ENCODE measurements around the gene PAX5.

Gene PAX5

DNA sequence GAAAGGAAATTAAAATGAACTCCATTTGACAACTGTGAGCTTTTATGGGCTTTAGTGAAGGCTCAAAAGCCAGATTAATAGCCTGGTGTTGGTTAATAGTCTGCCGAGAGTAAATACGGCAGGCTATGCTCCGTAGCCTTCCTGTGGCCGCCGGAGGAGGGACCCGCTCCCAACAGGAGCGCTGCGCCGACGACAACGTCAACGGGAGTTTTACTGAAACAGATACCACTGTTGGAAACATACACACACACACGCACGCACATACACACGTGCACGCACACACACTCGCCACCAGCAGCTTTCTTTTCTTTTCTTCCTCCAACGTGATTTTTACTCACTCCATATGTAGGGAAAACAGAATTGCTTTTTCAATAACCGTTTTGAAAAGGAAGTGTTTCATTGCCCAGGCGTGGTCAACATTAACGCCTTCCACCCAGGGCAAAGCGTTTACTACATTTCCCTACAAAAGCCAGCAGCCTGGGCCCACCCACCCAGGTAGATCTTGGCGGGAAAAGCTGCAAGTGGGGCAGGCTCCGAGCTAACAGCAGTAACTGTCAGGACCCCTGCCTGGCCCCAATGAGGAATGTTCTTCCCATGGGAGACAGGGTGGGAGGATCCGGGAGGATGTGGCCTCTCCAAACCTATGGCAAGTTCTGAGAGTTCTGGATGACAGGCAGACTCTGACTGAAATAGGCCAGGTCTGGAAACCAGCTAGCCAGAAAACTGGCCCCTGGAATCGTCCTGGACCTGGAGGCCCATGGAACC lies 72.3 kb downstream of the PAX5 start:
- no peak for DNase-seq (ENCODE audit: low spot score)

DNA sequence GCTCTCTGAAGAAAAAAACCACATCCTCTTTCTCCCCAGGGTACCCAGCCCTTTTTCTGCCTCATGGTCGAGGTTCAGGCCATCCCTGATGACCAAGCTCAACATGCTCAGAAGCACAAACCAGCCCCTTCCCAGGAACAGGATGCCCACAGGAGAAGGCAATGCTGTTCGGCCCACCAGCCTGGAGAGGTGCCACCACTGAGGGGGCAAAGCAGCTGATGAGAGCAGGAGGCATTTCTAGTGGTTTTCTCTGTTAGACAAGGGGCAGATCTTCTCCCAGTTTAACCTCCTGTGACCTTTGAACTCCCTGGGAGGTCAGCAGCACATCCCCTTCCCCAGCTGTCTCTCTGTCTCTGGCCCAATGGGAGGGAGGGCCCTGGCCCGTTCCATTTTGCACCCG lies 73.0 kb downstream of the PAX5 start:
- no peak for DNase-seq (ENCODE audit: low spot score)

DNA sequence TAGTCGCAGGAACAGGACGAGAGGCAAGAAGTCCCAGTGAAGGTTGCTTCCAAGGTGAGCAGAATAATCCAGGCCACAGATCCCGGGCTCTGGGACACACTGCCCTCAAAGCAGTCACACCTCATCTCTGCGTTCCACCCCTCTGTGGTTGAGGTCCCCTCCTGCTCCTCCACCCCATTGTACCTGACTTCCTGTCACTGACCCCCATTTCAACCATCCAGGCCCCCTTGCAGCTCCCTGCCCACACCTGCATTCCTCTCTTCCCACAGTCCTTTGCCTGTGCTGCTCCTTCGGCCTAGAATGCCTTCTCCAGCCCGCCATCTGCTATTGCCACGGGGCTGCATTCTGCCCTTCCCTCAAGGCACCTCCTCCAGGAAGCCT lies 73.5 kb downstream of the PAX5 start:
- no peak for DNase-seq (ENCODE audit: low spot score)

DNA sequence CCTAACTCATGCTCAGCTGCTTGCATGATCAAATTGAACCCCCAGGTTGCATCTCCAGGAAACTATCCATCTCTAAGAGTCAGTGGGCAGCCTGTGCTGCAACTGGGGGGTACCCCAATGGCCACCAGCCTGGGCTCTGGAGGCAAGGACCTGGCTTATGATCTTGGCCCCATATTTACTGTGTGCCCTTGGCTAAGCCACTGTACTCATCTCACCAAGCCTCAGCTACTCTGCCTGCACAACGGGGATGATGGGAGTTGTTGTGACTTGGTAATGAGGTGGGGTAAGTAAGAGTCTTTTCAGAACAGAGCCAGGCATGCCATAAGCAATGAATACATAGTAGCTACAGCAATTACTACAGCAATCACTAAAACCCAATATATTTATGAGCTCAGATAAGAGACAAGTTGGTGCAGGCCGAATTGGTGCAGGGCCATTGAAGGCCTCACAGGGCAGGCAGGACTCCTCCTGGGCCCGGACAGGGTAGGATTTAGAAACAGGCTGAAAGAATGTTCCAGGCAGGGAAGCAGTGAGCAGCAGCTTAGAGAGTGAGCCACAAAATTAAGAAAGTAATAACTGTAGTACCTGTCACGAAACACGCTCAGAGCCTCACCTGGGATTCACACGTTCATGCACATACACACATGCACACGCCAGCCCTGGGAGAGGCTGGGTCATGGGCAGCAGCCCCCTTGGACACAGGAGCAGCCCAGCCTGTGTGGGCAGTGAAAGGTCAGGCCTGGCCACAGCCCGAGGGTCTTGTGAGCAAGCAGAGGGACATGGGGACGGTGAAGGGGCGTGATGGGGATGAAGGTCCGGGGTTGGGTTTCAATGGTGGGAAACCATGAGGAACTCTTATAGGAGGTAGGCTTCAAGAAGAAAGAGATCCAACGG lies 74.1 kb downstream of the PAX5 start:
- DNase-seq (ENCODE audit: low spot score): no peak

DNA sequence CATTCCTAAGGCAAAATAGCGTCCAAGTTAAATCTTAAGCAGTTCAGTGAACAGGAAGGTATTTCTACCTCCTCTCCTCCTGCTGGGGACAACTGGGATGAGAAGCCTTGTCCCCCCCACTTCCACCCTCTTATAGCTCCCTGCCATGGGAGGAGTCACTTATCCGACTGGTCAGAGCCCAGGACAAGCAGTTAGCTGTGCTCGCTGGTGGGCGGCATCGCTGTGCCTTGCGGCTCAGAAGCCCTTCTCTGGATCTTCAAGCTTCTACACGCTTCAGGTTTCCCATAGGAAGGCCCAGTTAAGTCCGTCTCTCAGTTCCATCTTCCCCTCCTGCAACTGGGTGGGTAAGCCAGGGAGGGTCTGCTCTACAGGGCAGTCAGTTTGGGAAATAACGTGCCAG lies 77.2 kb downstream of the PAX5 start:
- no peak for DNase-seq (ENCODE audit: low spot score)

DNA sequence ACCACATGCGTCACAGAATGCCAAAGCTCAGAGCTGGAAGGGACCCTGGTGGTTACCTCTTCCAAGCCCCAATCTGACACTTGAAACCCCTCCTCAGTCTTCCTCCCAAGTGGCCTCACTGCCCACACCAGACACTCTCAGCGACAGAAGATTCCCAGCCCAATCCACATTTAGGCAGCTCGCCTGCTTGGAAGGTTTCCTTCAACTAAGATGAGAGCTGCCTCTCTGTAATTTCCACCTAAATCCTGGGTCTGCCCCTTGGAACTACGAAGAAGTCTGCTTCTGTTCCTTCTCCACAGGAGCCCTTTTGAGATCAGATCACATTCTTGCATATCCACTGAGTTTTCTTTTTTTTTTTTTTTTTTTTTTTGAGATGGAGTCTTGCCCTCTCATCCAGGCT lies 83.7 kb downstream of the PAX5 start:
- DNase-seq (ENCODE audit: low spot score): no peak

DNA sequence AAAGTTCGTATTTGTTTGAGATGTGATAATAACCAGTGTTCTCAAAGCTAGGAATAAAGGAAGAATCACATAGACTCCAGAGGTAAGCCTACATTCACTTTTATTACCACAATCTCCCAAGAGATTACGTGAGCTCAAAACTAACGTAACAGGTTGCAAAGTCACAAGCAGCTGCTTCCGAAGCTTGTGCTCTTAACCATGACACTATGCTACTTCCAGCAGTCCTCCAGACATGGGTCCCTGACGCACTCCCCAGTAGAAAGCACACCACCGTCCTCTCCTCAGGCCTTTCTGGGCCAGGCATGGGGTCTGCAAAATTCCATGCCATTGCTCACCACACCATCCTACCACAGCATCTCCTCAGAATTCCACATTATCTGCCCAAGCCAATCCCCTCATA lies 84.6 kb downstream of the PAX5 start:
- no peak for DNase-seq (ENCODE audit: low spot score)

DNA sequence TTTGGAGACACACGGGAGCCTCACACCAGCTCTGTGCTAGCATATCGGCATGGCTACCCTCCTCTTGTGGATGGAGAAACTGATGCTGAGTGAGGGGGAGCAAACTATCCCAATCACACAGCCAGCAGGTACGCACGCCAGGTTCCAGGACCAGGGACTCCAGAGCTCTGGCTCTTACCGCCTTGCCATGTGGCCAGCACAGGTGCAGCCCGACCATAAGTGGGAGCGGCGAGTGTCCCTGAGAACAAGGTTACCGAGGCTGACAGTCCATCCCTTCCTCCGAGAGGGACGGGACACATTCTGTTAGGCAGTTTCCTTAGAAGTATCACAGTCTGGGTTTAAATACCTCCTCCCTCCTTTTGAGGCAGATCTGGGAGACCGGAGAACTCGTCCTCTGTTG lies 86.0 kb downstream of the PAX5 start:
- DNase-seq (ENCODE audit: low spot score): no peak

DNA sequence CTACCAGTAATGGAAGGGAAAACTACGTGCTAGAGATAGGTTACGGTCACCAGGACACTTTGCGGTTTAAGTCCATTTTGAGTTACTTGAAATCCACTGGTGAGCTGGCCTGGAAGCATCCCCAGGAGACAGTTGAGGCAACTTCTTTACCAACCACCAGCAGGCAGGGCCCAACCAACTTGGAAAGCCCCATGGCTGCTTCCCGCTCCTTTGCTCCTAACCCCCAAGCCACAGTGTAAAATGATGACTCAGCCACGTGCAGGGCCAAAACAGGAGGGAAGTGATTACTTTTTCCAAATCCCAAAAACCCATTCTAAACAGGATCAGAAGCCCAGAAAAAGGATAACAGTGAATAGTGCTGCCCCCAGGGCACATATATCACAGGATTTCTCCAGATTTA lies 87.4 kb downstream of the PAX5 start:
- no peak for DNase-seq (ENCODE audit: low spot score)

DNA sequence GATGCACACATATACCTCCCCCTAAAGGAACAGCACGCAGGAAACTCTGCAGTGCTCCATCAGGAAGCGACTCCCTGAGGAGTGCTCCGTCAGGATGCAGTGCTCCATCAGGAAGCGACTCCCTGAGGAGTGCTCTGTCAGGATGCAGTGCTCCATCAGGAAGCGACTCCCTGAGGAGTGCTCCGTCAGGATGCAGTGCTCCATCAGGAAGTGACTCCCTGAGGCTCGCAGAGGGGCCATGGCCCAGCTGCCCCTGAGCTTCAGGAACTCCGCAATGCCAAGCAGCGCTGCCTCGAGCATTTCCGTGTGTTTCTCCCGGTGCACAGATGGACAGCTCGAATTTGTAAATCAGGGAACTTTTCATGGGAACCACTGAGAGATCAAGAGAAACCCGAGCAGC lies 88.1 kb downstream of the PAX5 start:
- DNase-seq (ENCODE audit: low spot score): no peak

DNA sequence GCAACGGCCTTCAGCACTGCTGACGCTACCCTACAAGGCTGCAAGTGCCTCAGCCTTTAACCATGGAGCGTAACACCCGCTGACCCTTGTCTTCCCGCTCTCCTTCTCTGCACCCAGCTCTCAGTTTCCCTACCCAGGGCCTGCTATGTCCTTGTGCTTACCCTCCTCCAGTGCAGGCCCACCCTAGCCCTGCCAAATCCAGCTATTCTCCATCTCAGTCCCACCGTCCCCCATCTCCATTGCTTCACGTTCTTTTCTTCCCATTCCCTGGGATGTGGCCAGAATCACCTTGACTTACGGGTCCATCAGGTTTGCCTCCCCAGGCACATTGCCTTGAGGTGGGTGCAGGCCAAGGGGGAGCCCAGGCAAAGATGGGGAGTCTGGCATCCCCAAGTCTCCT lies 91.2 kb downstream of the PAX5 start:
- DNase-seq (ENCODE audit: low spot score): no peak

DNA sequence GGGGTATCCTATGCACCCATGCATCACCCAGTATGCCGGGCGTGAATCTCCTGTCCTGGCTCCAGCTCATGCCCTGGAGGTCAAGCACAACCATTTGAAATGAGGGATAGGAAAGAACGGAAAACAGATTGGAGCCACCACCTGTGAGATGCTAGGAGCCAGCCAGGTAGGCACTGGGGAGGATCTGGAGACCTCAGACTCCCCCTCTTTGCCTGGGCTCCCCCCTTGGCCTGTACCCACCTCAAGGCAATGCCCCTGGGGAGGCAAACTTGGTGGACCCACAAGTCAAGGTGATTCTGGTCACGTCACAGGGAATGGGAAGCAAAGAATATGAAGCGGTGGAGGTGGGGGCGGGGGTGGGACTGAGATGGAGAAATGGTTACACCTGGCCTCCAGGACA lies 92.6 kb downstream of the PAX5 start:
- no peak for DNase-seq (ENCODE audit: low spot score)

DNA sequence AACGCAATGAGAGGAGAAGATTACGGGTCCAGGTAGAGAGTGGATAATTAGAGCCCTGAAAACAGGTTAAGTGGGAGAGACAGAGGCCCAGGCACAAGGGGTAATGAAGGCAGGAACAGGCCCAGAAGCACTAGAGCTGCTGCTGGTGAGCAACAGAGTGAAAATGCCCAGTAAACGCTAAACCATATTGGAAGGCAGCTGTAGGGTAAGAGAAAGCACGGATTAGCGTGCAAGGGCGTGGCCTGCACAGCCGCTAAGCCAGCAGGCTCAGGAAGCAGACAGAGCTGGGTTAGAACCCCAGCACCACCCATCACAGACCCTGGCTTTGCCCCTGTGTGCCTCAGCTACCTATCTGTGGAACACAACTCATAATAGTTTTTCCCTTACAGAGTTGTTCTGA lies 93.2 kb downstream of the PAX5 start:
- no peak for DNase-seq (ENCODE audit: low spot score)

DNA sequence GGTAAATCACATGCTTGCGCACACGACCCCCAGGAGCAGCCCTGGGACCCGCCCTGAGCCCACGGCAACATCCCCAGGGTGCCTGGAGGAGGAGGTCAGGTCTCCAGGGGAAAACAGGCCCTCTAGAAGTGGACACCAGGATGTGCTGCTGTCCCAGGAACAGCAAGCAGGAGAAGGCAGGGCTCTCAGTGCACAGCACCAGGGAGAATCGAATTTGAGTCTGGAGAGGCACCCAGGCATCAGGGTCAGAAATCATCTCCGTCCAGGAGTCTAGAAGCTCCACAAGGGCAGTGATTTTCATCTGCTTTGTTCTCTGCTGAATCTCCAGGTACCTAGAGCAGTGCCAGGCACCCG lies 93.6 kb downstream of the PAX5 start:
- no peak for DNase-seq (ENCODE audit: low spot score)

DNA sequence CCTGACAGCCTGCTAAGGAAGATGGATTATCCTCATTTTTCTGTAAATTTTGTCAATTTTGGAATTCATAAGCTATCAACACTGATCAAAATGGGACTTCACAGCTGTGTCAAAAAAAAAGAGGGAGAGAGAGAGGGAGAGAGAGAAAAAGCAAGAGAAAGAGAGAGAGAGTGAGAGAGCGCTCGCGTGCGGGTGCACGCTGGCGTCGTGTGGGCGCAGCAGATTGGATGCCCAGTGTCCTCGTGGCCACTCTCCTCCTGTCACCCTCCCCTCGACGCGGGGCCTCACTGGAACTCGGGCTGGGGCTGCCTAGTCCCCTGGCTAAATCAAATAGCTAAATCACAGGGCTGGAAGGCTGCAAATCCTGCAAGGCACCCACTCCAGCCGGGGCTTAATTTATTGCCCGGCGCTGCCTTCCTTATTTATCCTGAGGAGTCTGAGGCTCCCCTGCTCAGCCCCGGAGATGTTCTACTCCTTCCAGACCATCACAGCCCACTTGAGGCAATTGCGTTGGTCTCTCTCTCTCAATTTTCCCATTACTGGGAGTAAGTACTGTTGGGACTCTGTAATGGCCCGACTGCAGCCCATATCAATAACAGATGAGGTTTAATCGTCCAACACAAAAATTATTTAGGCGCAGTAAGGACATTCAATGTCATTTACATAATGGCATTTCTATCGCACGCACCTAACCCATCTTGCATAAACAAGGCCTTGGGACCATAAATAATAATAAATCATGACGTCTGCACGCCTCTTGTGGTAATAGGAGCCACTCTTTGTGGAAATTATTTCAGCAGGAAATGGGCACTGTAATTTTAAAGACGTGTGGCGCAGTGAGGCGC lies 94.2 kb downstream of the PAX5 start:
- DNase-seq (ENCODE audit: low spot score): no peak

DNA sequence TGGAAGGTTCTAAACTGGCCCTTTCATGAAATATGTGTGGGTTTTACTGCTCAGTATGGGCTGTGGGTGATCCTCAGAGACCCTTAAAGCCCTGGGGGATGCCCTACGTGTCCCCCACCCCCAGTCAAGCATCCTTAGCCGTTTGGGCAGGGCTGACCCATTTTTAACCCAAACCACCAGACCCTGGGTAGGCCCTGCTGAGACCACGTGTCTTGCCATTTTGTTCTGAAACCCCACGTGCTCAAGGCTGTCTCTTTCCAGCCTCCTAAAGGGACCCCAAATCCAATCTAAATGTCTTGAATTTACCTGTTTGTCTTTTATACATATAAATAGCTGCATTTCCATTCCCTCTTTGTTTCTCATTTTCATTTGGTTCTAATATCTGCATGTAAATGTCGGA lies 94.9 kb downstream of the PAX5 start:
- DNase-seq (ENCODE audit: low spot score): no peak

DNA sequence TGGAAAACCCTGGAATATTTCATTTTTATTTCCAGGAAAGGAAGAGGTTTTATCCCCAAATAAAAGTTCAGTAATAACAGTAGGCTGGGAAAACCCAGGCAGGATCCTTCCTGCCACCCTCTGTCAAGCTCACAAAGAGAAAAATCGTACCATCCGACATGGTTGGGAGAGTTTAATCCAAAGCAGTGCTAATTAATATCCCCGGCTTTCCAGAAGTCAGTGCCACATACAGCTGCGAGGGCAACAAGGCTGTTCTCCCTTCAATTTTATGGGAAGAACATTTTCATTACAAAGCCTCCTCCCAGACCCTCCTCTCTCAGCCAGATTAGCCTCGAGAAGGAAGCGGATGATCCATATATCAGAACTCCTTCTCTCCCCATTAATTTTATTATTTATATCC lies 95.5 kb downstream of the PAX5 start:
- no peak for DNase-seq (ENCODE audit: low spot score)

DNA sequence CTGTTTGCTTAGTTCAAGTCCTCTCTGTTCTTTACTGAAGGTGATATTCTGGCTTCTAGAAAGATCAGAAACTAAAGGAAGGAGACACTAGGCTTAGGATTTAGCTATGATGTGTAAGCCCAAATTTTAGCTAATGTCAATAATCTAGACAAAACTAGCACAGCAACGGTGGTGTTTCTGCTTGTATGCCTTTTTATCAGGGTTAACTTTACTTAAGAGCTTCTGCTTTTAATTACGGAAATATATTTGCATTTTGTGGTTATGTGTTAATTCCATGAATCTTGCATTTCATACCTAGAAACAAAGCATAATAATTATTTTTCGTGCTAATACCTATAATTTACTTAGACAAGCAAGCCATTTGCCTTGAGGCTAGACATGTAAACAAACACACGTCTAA lies 96.1 kb downstream of the PAX5 start:
- DNase-seq (ENCODE audit: low spot score): no peak

DNA sequence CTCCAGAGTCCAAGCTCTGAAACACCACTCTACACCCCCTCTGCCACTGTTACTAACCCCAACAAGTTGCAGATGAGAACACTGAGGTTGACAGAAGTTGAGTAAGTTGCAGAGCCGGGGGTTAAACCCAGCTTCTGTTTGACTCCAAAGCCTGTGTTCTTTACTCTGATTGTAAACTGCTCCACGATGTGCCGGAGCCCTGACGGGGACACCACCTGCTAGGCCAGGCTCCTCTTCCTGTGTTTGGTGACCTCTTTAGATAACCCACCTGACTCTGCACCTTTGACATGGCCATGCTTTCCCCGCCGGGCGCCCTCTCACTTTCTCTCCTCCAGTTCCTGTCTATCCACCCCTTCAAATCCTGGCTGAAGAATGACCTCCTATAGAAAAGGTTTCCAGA lies 96.7 kb downstream of the PAX5 start:
- DNase-seq (ENCODE audit: low spot score): no peak

DNA sequence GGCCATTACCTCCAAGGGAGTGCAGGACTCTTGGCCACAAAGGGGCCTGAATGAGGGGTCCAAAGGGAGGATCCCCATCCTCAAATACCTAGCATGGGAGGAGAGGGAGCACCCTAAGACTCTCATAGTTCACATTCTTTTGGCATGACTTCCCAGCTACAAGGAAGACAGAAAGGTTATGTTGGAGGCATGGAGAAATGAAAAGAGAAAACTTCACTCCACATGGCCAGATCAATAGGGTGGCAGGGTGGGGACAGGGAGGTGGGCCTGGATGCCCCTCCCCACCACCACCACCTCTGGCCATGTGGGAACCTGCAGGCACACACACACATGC lies 97.6 kb downstream of the PAX5 start:
- DNase-seq (ENCODE audit: low spot score): no peak

DNA sequence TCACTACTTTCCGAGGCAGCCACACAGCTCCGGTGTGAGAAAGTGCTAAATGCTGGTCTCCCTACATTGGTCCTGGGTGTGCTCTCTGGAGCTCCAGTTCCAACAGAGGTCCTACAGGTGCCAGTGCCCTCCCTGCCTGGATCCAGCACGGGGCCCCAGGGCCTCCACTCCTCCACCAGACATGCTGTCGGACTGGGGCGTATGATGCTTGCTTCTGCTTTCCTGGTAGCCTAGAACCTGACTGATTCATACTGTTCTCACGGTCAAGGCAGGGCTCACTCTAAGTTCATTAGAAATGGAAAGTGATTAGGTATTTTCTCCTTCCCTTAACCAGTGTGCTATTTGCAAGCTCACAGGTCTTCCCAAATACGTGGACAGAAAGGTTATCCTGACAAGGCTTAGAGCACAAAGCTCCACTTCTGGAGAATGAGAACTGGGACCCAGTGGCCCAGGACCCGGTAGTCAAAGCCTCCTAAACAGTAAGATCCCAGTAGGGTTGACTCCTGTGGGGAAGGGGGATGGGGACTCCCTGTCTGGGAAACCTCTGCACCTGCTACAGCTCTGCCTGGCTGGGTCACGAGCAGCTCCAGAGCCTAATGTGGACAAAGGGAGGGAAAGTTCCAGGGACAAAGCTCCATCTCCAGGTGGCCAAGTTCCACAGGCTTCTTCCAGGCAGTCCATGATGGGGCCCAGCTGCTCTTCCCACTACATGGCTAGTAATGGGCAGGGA lies 98.1 kb downstream of the PAX5 start:
- no peak for DNase-seq (ENCODE audit: low spot score)

DNA sequence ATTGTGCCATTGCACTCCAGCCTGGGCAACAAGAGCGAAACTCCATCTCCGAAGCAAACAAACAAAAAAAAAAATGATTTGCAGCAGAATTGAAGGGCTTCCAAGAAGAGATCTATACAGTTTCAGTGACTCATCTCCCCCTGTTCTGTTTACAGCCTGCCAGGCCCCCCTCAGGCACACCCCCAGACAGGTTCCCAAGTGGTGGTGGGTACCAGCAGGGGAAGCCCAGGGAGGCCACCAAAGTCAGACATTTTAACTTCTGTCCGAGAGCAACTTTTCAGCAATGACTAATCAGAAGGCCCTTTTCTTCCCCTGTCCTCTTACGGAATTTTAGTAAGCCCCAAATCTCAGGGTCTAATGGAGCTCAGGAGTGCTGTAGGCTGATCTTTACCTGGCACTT lies 98.7 kb downstream of the PAX5 start:
- no peak for DNase-seq (ENCODE audit: low spot score)

All from globus pallidus (tissue), 1 donor.